GM13976 (cell line): ENCODE results near the gene TLCD5.

Experiments used
- DNase-seq: peaks from one replicate; pipeline ENCODE4 v3.0.0; 2012; ENCODE audit warnings: low spot score
- CTCF ChIP-seq: IDR thresholded peaks from 2 replicates; pipeline ENCODE4 v1.5.1; 2012; ENCODE audit warnings: borderline replicate concordance, mild to moderate bottlenecking; ENCODE audit not compliant: insufficient read depth; ENCODE audit errors: extremely low read depth, missing control alignments, control extremely low read depth
- in situ Hi-C: fragments of 300-500 bp; cut with MboI; formaldehyde crosslinking; loops from one replicate; pipeline ENCODE4 v1.12.0; 2022; ENCODE audit warnings: low sequenced_read_pairs, mixed read lengths, inconsistent platforms; ENCODE audit not compliant: unreplicated experiment

TLCD5 gene

GRCh38 chr11:120381401-120381800 lies 56.3 kb downstream of the TLCD5 start:
- in situ Hi-C loops, result no loop called here
- TF ChIP-seq CTCF, result no peak
- no peak for DNase-seq
